Colon (tissue), 2 donors: ENCODE measurements around the gene ERAP2.
"Not testable (repeated sequence)": the region's sequence is repeated elsewhere in the genome, so short reads cannot be mapped to it uniquely, and the experiment has no call there.

Experiments
- FAIRE-seq: peaks from 2 replicates; lab custom pipeline; 2012; peaks lifted over from hg19 to GRCh38; lab: Jason Lieb, UNC
- donor health status: control.
- donor health status: control.

The ERAP2 gene

GRCh38 chr5:96901384-96901783 is 25.1 kb downstream of the ERAP2 start:
- no peak for FAIRE-seq

- no peak for FAIRE-seq
These were observed 25.5 kb downstream of the ERAP2 start for GRCh38 chr5:96901841-96902240.

GRCh38 chr5:96902876-96903275 is 26.6 kb downstream of the ERAP2 start:
- no peak for FAIRE-seq

- FAIRE-seq: no peak
These were observed 27.0 kb downstream of the ERAP2 start for GRCh38 chr5:96903300-96903699.

- no peak for FAIRE-seq
These were observed 28.0 kb downstream of the ERAP2 start for GRCh38 chr5:96904054-96904931.

- FAIRE-seq: no peak
These were observed 29.6 kb downstream of the ERAP2 start for GRCh38 chr5:96905864-96906263.

GRCh38 chr5:96909003-96909402 is 32.7 kb downstream of the ERAP2 start:
- no peak for FAIRE-seq

GRCh38 chr5:96909435-96909834 is 33.1 kb downstream of the ERAP2 start:
- no peak for FAIRE-seq

- FAIRE-seq: no peak
These were observed 34.8 kb downstream of the ERAP2 start for GRCh38 chr5:96911139-96911538.

GRCh38 chr5:96913233-96913632 is 36.9 kb downstream of the ERAP2 start:
- no peak for FAIRE-seq

- no peak for FAIRE-seq
These were observed 43.5 kb downstream of the ERAP2 start for GRCh38 chr5:96919754-96920197.

GRCh38 chr5:96920744-96921355 is 44.5 kb downstream of the ERAP2 start:
- no peak for FAIRE-seq

- no peak for FAIRE-seq
These were observed 46.4 kb downstream of the ERAP2 start for GRCh38 chr5:96922499-96923244.

GRCh38 chr5:96924016-96924443 is 47.7 kb downstream of the ERAP2 start:
- FAIRE-seq: no peak

- no peak for FAIRE-seq
These were observed 50.0 kb downstream of the ERAP2 start for GRCh38 chr5:96926276-96926675.

- FAIRE-seq: no peak
These were observed 50.7 kb downstream of the ERAP2 start for GRCh38 chr5:96927008-96927407.

GRCh38 chr5:96928931-96929708 is 52.8 kb downstream of the ERAP2 start:
- no peak for FAIRE-seq

- FAIRE-seq: no peak
These were observed 53.8 kb downstream of the ERAP2 start for GRCh38 chr5:96930058-96930457.

- FAIRE-seq: no peak
These were observed 54.3 kb downstream of the ERAP2 start for GRCh38 chr5:96930589-96930988.

GRCh38 chr5:96931037-96931436 is 54.7 kb downstream of the ERAP2 start:
- not testable (repeated sequence) for FAIRE-seq

- FAIRE-seq: no peak
These were observed 55.3 kb downstream of the ERAP2 start for GRCh38 chr5:96931605-96932004.

GRCh38 chr5:96932026-96932425 is 55.7 kb downstream of the ERAP2 start:
- no peak for FAIRE-seq
